WTC11 (cell line): ENCODE results near the gene CES5A.

Source experiments
- CREB1 ChIP-seq: sonication (generic); formaldehyde crosslinking; IDR thresholded peaks from 2 replicates; pipeline ENCODE4 v1.8.0; 2023; ENCODE audit warnings: mild to moderate bottlenecking, missing genetic modification reagents
- JUN ChIP-seq: sonication (generic); formaldehyde crosslinking; IDR thresholded peaks from 2 replicates; pipeline ENCODE4 v1.8.0; 2023; ENCODE audit warnings: mild to moderate bottlenecking, missing genetic modification reagents
- ZNF263 ChIP-seq: sonication (generic); formaldehyde crosslinking; IDR thresholded peaks from 2 replicates; pipeline ENCODE4 v1.8.1; 2022; ENCODE audit warnings: low read depth, mild to moderate bottlenecking, moderate library complexity, missing genetic modification reagents
- TF ChIP-seq, protein P1 (sequence below): fragments of 200-600 bp; IDR thresholded peaks from 2 replicates; pipeline ENCODE4 v1.8.0; 2022; ENCODE audit warnings: antibody characterized with exemption
- TF ChIP-seq, protein P2 (sequence below): fragments of 250-450 bp; sonication (Bioruptor Pico); IDR thresholded peaks from 2 replicates; pipeline ENCODE4 v2.1.2; 2022; ENCODE audit warnings: mild to moderate bottlenecking, moderate library complexity

DNA sequence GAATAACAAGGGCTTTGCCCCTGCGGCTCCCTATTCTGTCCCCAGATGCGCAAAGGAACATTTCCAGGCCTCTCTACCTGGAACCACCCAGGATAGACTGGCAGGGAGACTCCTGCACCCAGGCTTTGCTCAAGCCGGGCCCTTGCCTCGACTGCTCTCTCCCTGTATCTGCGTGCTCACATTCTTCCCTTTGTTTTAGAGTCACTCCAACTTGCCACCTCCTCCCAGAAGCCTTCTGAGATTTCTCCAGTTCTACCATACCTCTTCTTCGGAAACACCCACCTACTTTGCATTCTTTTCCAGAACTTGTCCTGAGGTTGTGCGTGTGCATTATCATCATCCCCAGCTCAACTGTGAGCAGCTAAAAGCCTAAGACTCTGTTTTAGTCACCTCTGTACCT lies 3.0 kb downstream of the CES5A start:
- TF ChIP-seq, protein P1, sequence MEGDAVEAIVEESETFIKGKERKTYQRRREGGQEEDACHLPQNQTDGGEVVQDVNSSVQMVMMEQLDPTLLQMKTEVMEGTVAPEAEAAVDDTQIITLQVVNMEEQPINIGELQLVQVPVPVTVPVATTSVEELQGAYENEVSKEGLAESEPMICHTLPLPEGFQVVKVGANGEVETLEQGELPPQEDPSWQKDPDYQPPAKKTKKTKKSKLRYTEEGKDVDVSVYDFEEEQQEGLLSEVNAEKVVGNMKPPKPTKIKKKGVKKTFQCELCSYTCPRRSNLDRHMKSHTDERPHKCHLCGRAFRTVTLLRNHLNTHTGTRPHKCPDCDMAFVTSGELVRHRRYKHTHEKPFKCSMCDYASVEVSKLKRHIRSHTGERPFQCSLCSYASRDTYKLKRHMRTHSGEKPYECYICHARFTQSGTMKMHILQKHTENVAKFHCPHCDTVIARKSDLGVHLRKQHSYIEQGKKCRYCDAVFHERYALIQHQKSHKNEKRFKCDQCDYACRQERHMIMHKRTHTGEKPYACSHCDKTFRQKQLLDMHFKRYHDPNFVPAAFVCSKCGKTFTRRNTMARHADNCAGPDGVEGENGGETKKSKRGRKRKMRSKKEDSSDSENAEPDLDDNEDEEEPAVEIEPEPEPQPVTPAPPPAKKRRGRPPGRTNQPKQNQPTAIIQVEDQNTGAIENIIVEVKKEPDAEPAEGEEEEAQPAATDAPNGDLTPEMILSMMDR, result no peak
- TF ChIP-seq ZNF263 (CRISPR knock-in tag) (no peak), CREB1 (no peak), JUN (CRISPR knock-in tag) (no peak)
- TF ChIP-seq, protein P2, sequence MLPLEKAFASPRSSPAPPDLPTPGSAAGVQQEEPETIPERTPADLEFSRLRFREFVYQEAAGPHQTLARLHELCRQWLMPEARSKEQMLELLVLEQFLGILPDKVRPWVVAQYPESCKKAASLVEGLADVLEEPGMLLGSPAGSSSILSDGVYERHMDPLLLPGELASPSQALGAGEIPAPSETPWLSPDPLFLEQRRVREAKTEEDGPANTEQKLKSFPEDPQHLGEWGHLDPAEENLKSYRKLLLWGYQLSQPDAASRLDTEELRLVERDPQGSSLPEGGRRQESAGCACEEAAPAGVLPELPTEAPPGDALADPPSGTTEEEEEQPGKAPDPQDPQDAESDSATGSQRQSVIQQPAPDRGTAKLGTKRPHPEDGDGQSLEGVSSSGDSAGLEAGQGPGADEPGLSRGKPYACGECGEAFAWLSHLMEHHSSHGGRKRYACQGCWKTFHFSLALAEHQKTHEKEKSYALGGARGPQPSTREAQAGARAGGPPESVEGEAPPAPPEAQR, result no peak
